Measurements from ENCODE around the gene ZNF41. TPM values are rescaled to one million over a fixed set of nuclear protein-coding genes. Genes with fewer than 3 reads are reported as not detected.

Gene ZNF41
- total RNA-seq, 2 experiments from 2014 or later: 8.4 to 10.7 TPM

- Histone ChIP-seq H3K27ac (ENCODE audit: low read depth, low read length, poor library complexity, severe bottlenecking) (no peak overlapping the region), H3K4me1 (ENCODE audit: insufficient read depth, low read length, poor library complexity, severe bottlenecking) (no peaks in the 10 kb centered on the region), H2AFZ (ENCODE audit: low read length) (no peak overlapping the region), H3K79me2 (ENCODE audit: insufficient read depth, low read depth, low read length) (peaks cover 4% of the 10 kb centered on the region; the same call in 1 of the 2 replicates), H3K4me2 (ENCODE audit: low read length) (no peak overlapping the region), H3K9me3 (ENCODE audit: low read length) (no peaks in the 10 kb centered on the region), H3K9me2 (ENCODE audit: insufficient read depth, low read length) (no peaks in the 10 kb centered on the region), H3K4me3 (ENCODE audit: low read depth, low read length, poor library complexity, severe bottlenecking) (no peak overlapping the region), H4K20me1 (ENCODE audit: insufficient read depth, low read length) (no peaks in the 10 kb centered on the region), H3K36me3 (ENCODE audit: insufficient read depth, low read length) (peaks cover 37% of the 10 kb centered on the region)
- POLR2A ChIA-PET: interaction anchor here (0.9 kb wide), 2 partner anchors 12 to 15 kb away, joined by 3 read pairs; no protein-coding TSS in a partner anchor
- TF ChIP-seq EZH2phosphoT487 (IDR thresholded peaks at IDR 0.05; ENCODE audit: borderline replicate concordance, low read depth, low read length): no peak
- TF ChIP-seq, protein P1, sequence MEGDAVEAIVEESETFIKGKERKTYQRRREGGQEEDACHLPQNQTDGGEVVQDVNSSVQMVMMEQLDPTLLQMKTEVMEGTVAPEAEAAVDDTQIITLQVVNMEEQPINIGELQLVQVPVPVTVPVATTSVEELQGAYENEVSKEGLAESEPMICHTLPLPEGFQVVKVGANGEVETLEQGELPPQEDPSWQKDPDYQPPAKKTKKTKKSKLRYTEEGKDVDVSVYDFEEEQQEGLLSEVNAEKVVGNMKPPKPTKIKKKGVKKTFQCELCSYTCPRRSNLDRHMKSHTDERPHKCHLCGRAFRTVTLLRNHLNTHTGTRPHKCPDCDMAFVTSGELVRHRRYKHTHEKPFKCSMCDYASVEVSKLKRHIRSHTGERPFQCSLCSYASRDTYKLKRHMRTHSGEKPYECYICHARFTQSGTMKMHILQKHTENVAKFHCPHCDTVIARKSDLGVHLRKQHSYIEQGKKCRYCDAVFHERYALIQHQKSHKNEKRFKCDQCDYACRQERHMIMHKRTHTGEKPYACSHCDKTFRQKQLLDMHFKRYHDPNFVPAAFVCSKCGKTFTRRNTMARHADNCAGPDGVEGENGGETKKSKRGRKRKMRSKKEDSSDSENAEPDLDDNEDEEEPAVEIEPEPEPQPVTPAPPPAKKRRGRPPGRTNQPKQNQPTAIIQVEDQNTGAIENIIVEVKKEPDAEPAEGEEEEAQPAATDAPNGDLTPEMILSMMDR (conservative IDR thresholded peaks at IDR 0.05; ENCODE audit: low read length): no peak
- no TSS peak for BruUV-seq (replicated peaks)
- CTCF ChIA-PET (ENCODE audit: unreplicated experiment): no interaction called here
- DNase-seq (ENCODE audit: low spot score): no peak
- intact Hi-C loops (cut with micrococcal nuclease; ENCODE audit: unreplicated experiment): no loop called here
Measured at GRCh38 chrX:47467106-47467505, 15.9 kb downstream of the ZNF41 start.

- Histone ChIP-seq H3K79me2 (ENCODE audit: insufficient read depth, low read depth, low read length) (no peaks in the 10 kb centered on the region), H3K4me3 (ENCODE audit: low read depth, low read length, poor library complexity, severe bottlenecking) (no peak overlapping the region), H3K9me3 (ENCODE audit: low read length) (no peaks in the 10 kb centered on the region), H2AFZ (ENCODE audit: low read length) (no peak overlapping the region), H3K4me1 (ENCODE audit: insufficient read depth, low read length, poor library complexity, severe bottlenecking) (no peaks in the 10 kb centered on the region), H3K9me2 (ENCODE audit: insufficient read depth, low read length) (no peaks in the 10 kb centered on the region), H3K36me3 (ENCODE audit: insufficient read depth, low read length) (peaks cover 21% of the 10 kb centered on the region), H3K27ac (ENCODE audit: low read depth, low read length, poor library complexity, severe bottlenecking) (no peak overlapping the region), H4K20me1 (ENCODE audit: insufficient read depth, low read length) (no peaks in the 10 kb centered on the region), H3K4me2 (ENCODE audit: low read length) (no peak overlapping the region)
- DNase-seq (ENCODE audit: low spot score): no peak
- BruUV-seq (replicated peaks): no TSS peak
- TF ChIP-seq, protein P1 (conservative IDR thresholded peaks at IDR 0.05; ENCODE audit: low read length): no peak
- TF ChIP-seq EZH2phosphoT487 (IDR thresholded peaks at IDR 0.05; ENCODE audit: borderline replicate concordance, low read depth, low read length): no peak
- CTCF ChIA-PET (ENCODE audit: unreplicated experiment): no interaction called here
- POLR2A ChIA-PET: no interaction called here
- intact Hi-C loops (cut with micrococcal nuclease; ENCODE audit: unreplicated experiment): no loop called here
Measured at GRCh38 chrX:47460561-47460960, 22.5 kb downstream of the ZNF41 start.

DNA sequence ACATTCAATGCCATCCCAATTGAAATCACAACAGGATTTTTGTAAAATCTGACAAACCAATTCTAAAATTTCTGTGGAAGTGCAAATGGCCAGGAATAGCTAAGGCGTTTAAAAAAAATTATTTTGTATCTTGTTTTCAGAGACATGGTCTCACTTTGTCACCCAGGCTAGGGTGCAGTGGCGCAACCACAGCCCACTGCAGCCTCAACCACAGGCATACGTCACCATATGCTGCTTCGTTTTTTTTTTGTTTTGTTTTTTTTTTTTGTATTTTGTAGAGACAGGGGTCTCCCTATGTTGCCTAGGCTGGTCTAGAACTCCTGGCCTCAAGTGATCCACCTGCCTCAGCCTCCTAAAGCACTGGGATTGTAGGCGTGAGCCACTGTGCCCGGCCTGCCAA lies 24.5 kb downstream of the ZNF41 start:
- H3K79me2 ChIP-seq (ENCODE audit: insufficient read depth, low read depth, low read length): no peaks in the 10 kb centered on the region
- no peaks in the 10 kb centered on the region for H3K9me2 ChIP-seq (ENCODE audit: insufficient read depth, low read length)
- no peak overlapping the region for H3K4me3 ChIP-seq (ENCODE audit: low read depth, low read length, poor library complexity, severe bottlenecking)
- H4K20me1 ChIP-seq (ENCODE audit: insufficient read depth, low read length): no peaks in the 10 kb centered on the region
- no peak overlapping the region for H2AFZ ChIP-seq (ENCODE audit: low read length)
- intact Hi-C loops (cut with micrococcal nuclease; ENCODE audit: unreplicated experiment): no loop called here
- ChIA-PET CTCF (ENCODE audit: unreplicated experiment) (no interaction called here), POLR2A (no interaction called here)
- no peak for TF ChIP-seq EZH2phosphoT487 (IDR thresholded peaks at IDR 0.05; ENCODE audit: borderline replicate concordance, low read depth, low read length)
- TF ChIP-seq, protein P1 (conservative IDR thresholded peaks at IDR 0.05; ENCODE audit: low read length): no peak
- no TSS peak for BruUV-seq (replicated peaks)
- no peaks in the 10 kb centered on the region for H3K4me1 ChIP-seq (ENCODE audit: insufficient read depth, low read length, poor library complexity, severe bottlenecking)
- no peaks in the 10 kb centered on the region for H3K9me3 ChIP-seq (ENCODE audit: low read length)
- peaks cover 21% of the 10 kb centered on the region for H3K36me3 ChIP-seq (ENCODE audit: insufficient read depth, low read length)
- no peak overlapping the region for H3K4me2 ChIP-seq (ENCODE audit: low read length)
- DNase-seq (ENCODE audit: low spot score): no peak
- H3K27ac ChIP-seq (ENCODE audit: low read depth, low read length, poor library complexity, severe bottlenecking): no peak overlapping the region
